C4-2B (cell line): ENCODE data around the gene SKOR1.

Source experiments
- H3K27ac ChIP-seq: fragments of 450-650 bp; 2 replicates; pipeline ENCODE4 v1.5.1; 2017
- ZFX ChIP-seq: fragments of 450-650 bp; IDR thresholded peaks from 2 replicates; pipeline ENCODE4 v1.6.1; 2017
- TF ChIP-seq, protein P1 (sequence below): fragments of 450-650 bp; conservative IDR thresholded peaks from 2 replicates; pipeline ENCODE4 v1.5.1; 2017; ENCODE audit warnings: mild to moderate bottlenecking

SKOR1 gene

DNA sequence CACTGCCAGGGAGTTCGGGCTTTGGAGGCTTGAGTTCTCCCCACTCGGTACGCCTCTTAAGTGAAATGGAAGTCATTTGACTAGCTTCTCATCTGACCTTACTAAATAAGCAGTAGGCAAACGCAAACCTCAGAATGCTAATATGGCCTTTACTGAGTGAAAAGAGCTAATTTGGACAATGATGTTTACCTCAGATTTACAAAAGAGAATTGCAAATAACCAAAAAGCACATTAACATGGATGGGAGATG is 16.1 kb downstream of the SKOR1 start:
- TF ChIP-seq, protein P1, sequence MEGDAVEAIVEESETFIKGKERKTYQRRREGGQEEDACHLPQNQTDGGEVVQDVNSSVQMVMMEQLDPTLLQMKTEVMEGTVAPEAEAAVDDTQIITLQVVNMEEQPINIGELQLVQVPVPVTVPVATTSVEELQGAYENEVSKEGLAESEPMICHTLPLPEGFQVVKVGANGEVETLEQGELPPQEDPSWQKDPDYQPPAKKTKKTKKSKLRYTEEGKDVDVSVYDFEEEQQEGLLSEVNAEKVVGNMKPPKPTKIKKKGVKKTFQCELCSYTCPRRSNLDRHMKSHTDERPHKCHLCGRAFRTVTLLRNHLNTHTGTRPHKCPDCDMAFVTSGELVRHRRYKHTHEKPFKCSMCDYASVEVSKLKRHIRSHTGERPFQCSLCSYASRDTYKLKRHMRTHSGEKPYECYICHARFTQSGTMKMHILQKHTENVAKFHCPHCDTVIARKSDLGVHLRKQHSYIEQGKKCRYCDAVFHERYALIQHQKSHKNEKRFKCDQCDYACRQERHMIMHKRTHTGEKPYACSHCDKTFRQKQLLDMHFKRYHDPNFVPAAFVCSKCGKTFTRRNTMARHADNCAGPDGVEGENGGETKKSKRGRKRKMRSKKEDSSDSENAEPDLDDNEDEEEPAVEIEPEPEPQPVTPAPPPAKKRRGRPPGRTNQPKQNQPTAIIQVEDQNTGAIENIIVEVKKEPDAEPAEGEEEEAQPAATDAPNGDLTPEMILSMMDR: no peak
- no peak for TF ChIP-seq ZFX
- H3K27ac ChIP-seq: no peak overlapping the region; the same call in 1 of the 2 replicates

GRCh38 chr15:67843092-67843501 is 17.8 kb downstream of the SKOR1 start:
- no peak for TF ChIP-seq ZFX
- TF ChIP-seq, protein P1: no peak
- no peak overlapping the region for H3K27ac ChIP-seq

GRCh38 chr15:67843571-67844387 is 18.5 kb downstream of the SKOR1 start:
- no peak overlapping the region for H3K27ac ChIP-seq
- TF ChIP-seq ZFX: no peak

DNA sequence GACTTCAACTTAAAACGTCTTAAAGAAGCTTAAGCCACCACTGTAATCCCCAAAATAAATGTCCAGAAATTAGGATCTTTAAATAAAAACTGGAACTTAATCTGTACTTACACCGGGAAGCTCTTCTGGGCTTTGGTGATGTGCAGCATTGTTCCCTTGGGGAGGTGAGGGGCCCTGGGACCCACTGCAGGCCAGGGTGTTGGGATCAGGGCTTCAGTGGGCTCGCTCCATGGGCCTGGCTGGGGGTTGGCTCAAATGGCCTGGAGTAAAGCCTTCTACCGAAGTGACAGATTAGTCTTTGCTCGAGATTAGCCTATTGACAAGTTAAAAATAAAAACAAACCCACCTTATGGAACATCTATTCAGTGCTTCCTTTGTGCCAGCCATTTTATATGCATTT is 20.7 kb downstream of the SKOR1 start:
- no peak overlapping the region for H3K27ac ChIP-seq
- TF ChIP-seq, protein P1: no peak
- TF ChIP-seq ZFX: no peak

GRCh38 chr15:67849538-67849937 is 24.2 kb downstream of the SKOR1 start:
- H3K27ac ChIP-seq: no peak overlapping the region
- no peak for TF ChIP-seq ZFX
- TF ChIP-seq, protein P1: no peak

- no peak for TF ChIP-seq ZFX
- TF ChIP-seq, protein P1: no peak
- H3K27ac ChIP-seq: no peak overlapping the region
Measured at GRCh38 chr15:67850336-67850735, 25.0 kb downstream of the SKOR1 start.

DNA sequence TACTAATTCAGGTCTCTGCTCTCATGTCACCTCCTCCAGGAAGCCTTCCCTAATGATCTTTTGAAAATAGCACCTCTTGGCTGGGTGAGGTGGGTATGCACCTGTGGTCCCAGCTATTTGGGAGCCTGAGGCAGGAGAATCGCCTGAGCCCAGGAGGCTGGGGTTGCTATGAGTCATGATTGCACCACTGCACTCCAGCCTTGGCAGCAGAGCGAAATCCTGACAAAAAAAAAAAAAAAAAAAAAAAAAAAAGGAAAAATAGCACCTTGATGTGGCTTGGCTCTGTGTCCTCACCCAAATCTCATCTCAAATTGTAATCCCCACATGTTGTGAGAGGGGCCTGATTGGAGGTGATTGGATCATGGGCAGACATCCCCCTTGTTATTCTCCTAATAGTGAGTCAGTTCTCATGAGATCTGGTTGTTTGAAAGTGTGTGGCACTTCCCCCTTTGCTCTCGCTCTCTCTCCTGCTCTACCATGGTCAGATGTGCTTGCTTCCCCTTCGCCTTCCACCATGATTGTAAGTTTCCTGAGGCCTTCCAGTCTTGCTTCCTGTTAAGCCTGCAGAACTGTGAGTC is 25.8 kb downstream of the SKOR1 start:
- no peak overlapping the region for H3K27ac ChIP-seq
- no peak for TF ChIP-seq ZFX
- TF ChIP-seq, protein P1: no peak

DNA sequence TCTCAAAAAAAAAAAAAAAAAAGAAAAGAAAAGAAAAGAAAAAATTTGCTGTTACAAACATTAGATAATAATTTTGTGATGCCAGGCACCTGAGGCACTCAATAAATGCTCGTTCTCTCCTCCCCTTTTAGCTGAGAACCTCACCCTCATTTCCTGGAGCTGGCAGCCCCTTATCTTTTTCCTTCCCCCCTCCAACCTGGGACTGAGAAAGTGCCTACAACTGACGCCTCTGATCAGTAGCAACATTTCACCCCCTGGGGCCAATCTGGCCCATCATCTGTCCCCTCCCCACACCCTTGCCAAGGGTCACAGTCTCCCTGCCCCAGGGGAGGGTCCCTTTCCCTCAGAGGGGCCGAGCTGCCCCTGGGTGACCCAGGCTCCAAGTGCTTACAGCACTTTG is 27.1 kb downstream of the SKOR1 start:
- TF ChIP-seq, protein P1: no peak
- TF ChIP-seq ZFX: no peak
- no peak overlapping the region for H3K27ac ChIP-seq
